GM12801 (cell line): ENCODE data around the gene NALF2.

Experiments used
- CTCF ChIP-seq: IDR thresholded peaks from one replicate; pipeline ENCODE4 v1.5.1; 2011; ENCODE audit warnings: control low read depth; ENCODE audit not compliant: insufficient read length; ENCODE audit errors: extremely low read depth

Gene NALF2

GRCh38 chrX:69503782-69504625 is at the start of gene NALF2:
Gene NALF2, plus strand, starts transcription at chrX:69504326. Its CDS starts 957 bp downstream, at chrX:69505283.
- no peak for TF ChIP-seq CTCF

GRCh38 chrX:69457756-69458155 is 46.4 kb upstream of the NALF2 start:
- no peak for TF ChIP-seq CTCF

- TF ChIP-seq CTCF: no peak
These were observed 37.6 kb upstream of the NALF2 start for GRCh38 chrX:69466546-69466945.

- TF ChIP-seq CTCF: no peak
These were observed 34.2 kb upstream of the NALF2 start for GRCh38 chrX:69469975-69470374.

- no peak for TF ChIP-seq CTCF
These were observed 14.5 kb upstream of the NALF2 start for GRCh38 chrX:69489625-69490024.

- no peak for TF ChIP-seq CTCF
These were observed 10.9 kb upstream of the NALF2 start for GRCh38 chrX:69493193-69493592.

GRCh38 chrX:69493766-69494165 is 10.4 kb upstream of the NALF2 start:
- no peak for TF ChIP-seq CTCF
